Cardiac muscle cell (in vitro differentiated cells and primary cell): ENCODE data around the gene NME3. TPM values are rescaled to one million over a fixed set of nuclear protein-coding genes. Genes with fewer than 3 reads are reported as not detected.

Experiments
- DNase-seq, 2 donors: peaks; one replicate each; pipeline versions ENCODE4 v3.0.0 to v3.0.0-alpha.2; 2010 to 2017; ENCODE audit warnings: low read depth in 1 of 2, low spot score in 1 of 2
- H3K27ac ChIP-seq: fragments of 200-600 bp; sonication (generic); 2 replicates; pipeline ENCODE4 v1.5.1; 2016
- H3K27me3 ChIP-seq: fragments of 200-600 bp; sonication (generic); 2 replicates; pipeline ENCODE4 v1.6.0; 2016; ENCODE audit warnings: control low read depth
- H3K36me3 ChIP-seq: fragments of 200-600 bp; sonication (generic); 2 replicates; pipeline ENCODE4 v1.5.1; 2016; ENCODE audit warnings: control low read depth
- H3K4me1 ChIP-seq: fragments of 200-600 bp; sonication (generic); 2 replicates; pipeline ENCODE4 v1.8.1; 2017; ENCODE audit warnings: low read depth, mild to moderate bottlenecking, mixed run types
- H3K4me3 ChIP-seq: fragments of 200-600 bp; sonication (generic); 2 replicates; pipeline ENCODE4 v1.5.1; 2016; ENCODE audit warnings: mild to moderate bottlenecking
- H3K9me3 ChIP-seq: fragments of 200-600 bp; sonication (generic); 2 replicates; pipeline ENCODE4 v1.5.1; 2017; ENCODE audit warnings: low read depth, mild to moderate bottlenecking, control low read depth
- CTCF ChIP-seq: IDR thresholded peaks from 2 replicates; pipeline ENCODE4 v1.5.1; 2012; ENCODE audit warnings: low read depth, mild to moderate bottlenecking, low read length
- polyA plus RNA-seq: library from polyadenylated mRNA; unstranded; fragments of >200 nt; fragmentation: Nextera tagmentation; extraction: Ambion mirVana; gene quantifications from 2 replicates; pipeline ENCODE4 v1.2.1, GENCODE V29; 2016
- total RNA-seq: library from RNA; depleted of rRNA; stranded (reverse); fragments of >200 nt; gene quantifications from 2 replicates; pipeline ENCODE4 v1.2.3, GENCODE V29; 2016

NME3 gene
- total and polyA plus RNA-seq, 2 experiments from 2014 or later = 76.9 to 106 TPM

DNA sequence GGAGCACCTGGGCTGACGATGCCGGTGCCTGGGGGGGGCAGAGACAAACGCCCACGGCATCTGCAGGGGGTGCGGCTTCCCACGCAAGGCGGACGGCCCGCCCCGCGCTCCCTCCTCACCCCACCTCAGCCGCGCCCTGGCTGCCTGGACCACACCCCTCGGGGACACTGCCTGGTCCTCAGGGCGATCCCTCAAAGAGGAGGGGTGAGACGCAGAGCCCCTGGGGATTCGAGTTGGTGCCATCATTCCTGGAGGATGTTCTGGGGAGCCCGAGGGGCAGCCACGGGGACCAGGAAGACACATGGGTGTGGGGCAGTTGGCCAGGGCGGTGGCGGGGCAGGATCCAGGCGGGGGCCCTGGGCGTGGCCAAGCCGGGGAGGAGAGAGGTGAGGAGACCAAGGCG, 18.3 kb upstream of the NME3 start:
- peaks cover 6% of the 10 kb centered on the region for H3K36me3 ChIP-seq
- H3K9me3 ChIP-seq = no peaks in the 10 kb centered on the region
- no peak for TF ChIP-seq CTCF
- H3K27me3 ChIP-seq = no peaks in the 10 kb centered on the region
- no peak overlapping the region for H3K4me3 ChIP-seq
- no peaks in the 10 kb centered on the region for H3K4me1 ChIP-seq
- no peak overlapping the region for H3K27ac ChIP-seq
- DNase-seq = no peak

DNA sequence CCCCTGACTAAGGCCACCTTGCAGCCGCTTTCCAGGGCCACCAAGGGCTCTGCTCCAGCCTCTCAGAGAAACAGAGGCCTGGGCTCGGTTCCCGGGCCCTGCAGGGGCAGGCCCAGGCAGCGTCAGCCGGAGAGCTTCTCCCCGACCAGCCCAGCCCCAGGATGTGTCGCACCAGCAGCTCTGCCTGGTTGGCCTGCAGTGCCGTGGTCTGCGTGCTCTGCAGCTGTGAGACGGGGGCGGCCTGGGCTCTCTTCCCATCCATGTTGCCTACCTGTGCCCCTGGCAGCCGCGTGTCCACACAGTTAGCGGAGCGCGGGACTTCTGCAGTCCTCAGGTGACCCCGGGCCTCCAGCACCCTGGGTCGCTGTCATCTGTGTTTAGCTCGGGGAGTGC, 17.4 kb upstream of the NME3 start:
- Histone ChIP-seq H3K4me3 (no peak overlapping the region), H3K4me1 (no peaks in the 10 kb centered on the region), H3K36me3 (peaks cover 6% of the 10 kb centered on the region), H3K9me3 (no peaks in the 10 kb centered on the region), H3K27me3 (no peaks in the 10 kb centered on the region), H3K27ac (no peak overlapping the region)
- DNase-seq = no peak
- no peak for TF ChIP-seq CTCF

DNA sequence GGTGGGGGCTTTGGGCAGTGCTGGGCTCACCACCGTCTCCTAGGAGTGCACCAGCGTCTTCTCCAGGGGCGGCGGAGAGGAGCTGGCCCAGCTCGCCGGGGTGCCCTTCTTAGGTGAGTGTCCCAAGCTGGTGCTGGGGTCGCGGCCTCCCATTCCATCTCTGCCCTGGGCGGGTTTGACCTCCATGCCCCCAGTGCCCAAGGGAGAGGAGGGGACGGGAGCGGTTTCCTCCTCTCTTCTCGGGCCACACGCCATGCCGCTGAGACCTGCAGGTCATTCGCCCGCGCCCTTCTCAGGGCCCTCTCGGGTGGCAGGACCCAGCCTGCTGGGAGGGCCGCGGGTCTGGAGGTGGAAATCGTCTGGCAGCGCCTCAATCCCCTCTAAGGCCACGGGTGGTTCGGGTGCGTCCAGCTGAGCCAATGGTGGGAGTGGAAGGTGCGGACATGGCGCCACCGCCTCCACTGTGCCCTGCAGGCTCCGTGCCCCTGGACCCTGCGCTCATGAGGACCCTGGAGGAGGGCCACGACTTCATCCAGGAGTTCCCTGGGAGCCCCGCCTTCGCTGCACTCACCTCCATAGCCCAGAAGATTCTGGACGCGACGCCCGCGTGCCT, 16.9 kb upstream of the NME3 start:
- no peaks in the 10 kb centered on the region for H3K9me3 ChIP-seq
- TF ChIP-seq CTCF = no peak
- no peak for DNase-seq

GRCh38 chr16:1787322-1788094, 16.2 kb upstream of the NME3 start:
- DNase-seq = no peak
- peaks cover 6% of the 10 kb centered on the region for H3K36me3 ChIP-seq
- no peak overlapping the region for H3K4me3 ChIP-seq
- H3K27me3 ChIP-seq = no peaks in the 10 kb centered on the region
- no peak overlapping the region for H3K27ac ChIP-seq
- TF ChIP-seq CTCF = no peak
- H3K4me1 ChIP-seq = no peaks in the 10 kb centered on the region
- H3K9me3 ChIP-seq = no peaks in the 10 kb centered on the region

More for the DNA sequence above, 16.9 kb upstream of the NME3 start:
- Histone ChIP-seq H3K4me1 (no peaks in the 10 kb centered on the region), H3K36me3 (peaks cover 6% of the 10 kb centered on the region), H3K4me3 (no peak overlapping the region), H3K27me3 (no peaks in the 10 kb centered on the region), H3K27ac (no peak overlapping the region)

DNA sequence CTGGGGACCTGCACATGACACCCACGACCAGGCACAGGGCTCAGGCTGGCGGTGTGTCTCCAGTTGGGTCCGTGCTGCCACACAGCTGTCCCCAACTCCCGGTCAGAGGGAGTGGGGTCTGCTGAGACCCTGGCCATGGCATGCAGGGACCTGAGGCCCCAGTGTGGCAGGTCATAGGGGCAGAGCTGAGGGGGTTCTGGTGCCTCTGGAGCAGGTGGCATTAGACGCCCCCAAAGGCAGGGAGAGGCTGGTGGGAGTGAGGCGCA, 15.6 kb upstream of the NME3 start:
- H3K4me3 ChIP-seq = no peak overlapping the region
- TF ChIP-seq CTCF = no peak
- no peak for DNase-seq
- H3K36me3 ChIP-seq = peaks cover 6% of the 10 kb centered on the region
- no peaks in the 10 kb centered on the region for H3K27me3 ChIP-seq
- no peak overlapping the region for H3K27ac ChIP-seq
- no peaks in the 10 kb centered on the region for H3K9me3 ChIP-seq
- H3K4me1 ChIP-seq = no peaks in the 10 kb centered on the region
